GM23338 (cell line): ENCODE data around the gene MLPH. TPM values are rescaled to one million over a fixed set of nuclear protein-coding genes. Genes with fewer than 3 reads are reported as not detected.

Source experiments
- ATAC-seq: fragments of 200-7000 bp; cut with Tn5 transposase; 3 replicates; pipeline ENCODE4 v1.9.1; 2020
- DNase-seq: peaks from one replicate; pipeline ENCODE4 v3.0.0-alpha.2; 2015; ENCODE audit warnings: low spot score
- H2AFZ ChIP-seq: fragments of 200-600 bp; sonication (generic); 2 replicates; pipeline ENCODE4 v1.8.0; 2016; ENCODE audit warnings: antibody characterized with exemption, mild to moderate bottlenecking, moderate library complexity
- H3F3A ChIP-seq: fragments of 200-600 bp; sonication (generic); replicated peaks from 2 replicates; pipeline ENCODE4 v1.8.0; 2017; ENCODE audit warnings: antibody characterized with exemption, mixed run types, low read depth
- H3K27ac ChIP-seq: fragments of 200-600 bp; sonication (generic); 2 replicates; pipeline ENCODE4 v1.6.1; 2016; ENCODE audit warnings: low read depth
- H3K27me3 ChIP-seq: fragments of 200-600 bp; sonication (generic); 2 replicates; pipeline ENCODE4 v1.8.0; 2016; ENCODE audit warnings: mild to moderate bottlenecking, mixed run types, moderate library complexity; ENCODE audit not compliant: insufficient read depth
- H3K36me3 ChIP-seq: fragments of 200-600 bp; sonication (generic); 2 replicates; pipeline ENCODE4 v1.8.0; 2016; ENCODE audit warnings: mild to moderate bottlenecking; ENCODE audit not compliant: insufficient read depth
- H3K4me1 ChIP-seq: fragments of 200-600 bp; sonication (generic); 2 replicates; pipeline ENCODE4 v1.8.0; 2016; ENCODE audit warnings: mild to moderate bottlenecking, moderate library complexity; ENCODE audit not compliant: insufficient read depth
- H3K4me2 ChIP-seq: fragments of 200-600 bp; sonication (generic); 2 replicates; pipeline ENCODE4 v1.7.1; 2017; ENCODE audit warnings: mixed run types
- H3K4me3 ChIP-seq: fragments of 200-600 bp; sonication (generic); 2 replicates; pipeline ENCODE4 v1.6.1; 2016; ENCODE audit warnings: mixed run types
- H3K79me2 ChIP-seq: fragments of 200-600 bp; sonication (generic); replicated peaks from 2 replicates; pipeline ENCODE4 v1.8.0; 2017; ENCODE audit warnings: mild to moderate bottlenecking; ENCODE audit not compliant: insufficient read depth
- H3K9me2 ChIP-seq: fragments of 200-600 bp; sonication (generic); 2 replicates; pipeline ENCODE4 v1.8.0; 2017; ENCODE audit not compliant: insufficient read depth
- H4K20me1 ChIP-seq: fragments of 200-600 bp; sonication (generic); replicated peaks from 2 replicates; pipeline ENCODE4 v1.8.0; 2017; ENCODE audit warnings: mild to moderate bottlenecking; ENCODE audit not compliant: insufficient read depth
- H3K27ac Mint-ChIP-seq: 2 replicates; pipeline ENCODE4 v1.8.0; 2020; ENCODE audit warnings: inconsistent platforms, mild to moderate bottlenecking, moderate library complexity, mixed read lengths
- H3K27me3 Mint-ChIP-seq: 3 replicates; pipeline ENCODE4 v1.8.0; 2022; ENCODE audit warnings: low read depth, mild to moderate bottlenecking, moderate library complexity, mixed read lengths, inconsistent platforms; ENCODE audit not compliant: insufficient read depth, poor library complexity
- H3K36me3 Mint-ChIP-seq: 3 replicates; pipeline ENCODE4 v1.8.0; 2021; ENCODE audit warnings: low read depth, mild to moderate bottlenecking, inconsistent platforms, moderate library complexity, mixed read lengths
- H3K4me1 Mint-ChIP-seq: 3 replicates; pipeline ENCODE4 v1.8.0; 2020; ENCODE audit warnings: mild to moderate bottlenecking, inconsistent platforms, mixed read lengths
- H3K4me3 Mint-ChIP-seq: 3 replicates; pipeline ENCODE4 v1.8.0; 2021; ENCODE audit warnings: moderate library complexity, mild to moderate bottlenecking, inconsistent platforms, mixed read lengths
- H3K9me3 Mint-ChIP-seq: 3 replicates; pipeline ENCODE4 v1.8.0; 2020; ENCODE audit warnings: moderate library complexity, mild to moderate bottlenecking, inconsistent platforms, mixed read lengths
- CREB1 ChIP-seq: fragments of 250-450 bp; sonication (Bioruptor Pico); IDR thresholded peaks from 2 replicates; pipeline ENCODE4 v1.5.0; 2020; ENCODE audit warnings: low read depth, mild to moderate bottlenecking, moderate library complexity
- CTCF ChIP-seq, 2 experiments: fragments of 200-600 bp in 1 of 2; sonication (generic) in 1 of 2; conservative IDR thresholded peaks; 2 replicates each; pipeline versions ENCODE4 v1.5.1 to v1.6.1; 2016 to 2017; ENCODE audit warnings: antibody characterized with exemption in 2 of 2, low read depth in 2 of 2, mild to moderate bottlenecking in 2 of 2, moderate library complexity in 1 of 2
- EZH2 ChIP-seq: fragments of 200-600 bp; sonication (generic); IDR thresholded peaks from one replicate; pipeline ENCODE4 v1.8.0; 2017; ENCODE audit warnings: antibody characterized with exemption, mild to moderate bottlenecking, low read depth; ENCODE audit not compliant: unreplicated experiment
- EZH2phosphoT487 ChIP-seq: fragments of 200-600 bp; sonication (generic); IDR thresholded peaks from one replicate; pipeline ENCODE4 v1.8.1; 2018; ENCODE audit warnings: antibody characterized with exemption; ENCODE audit not compliant: unreplicated experiment
- JUNB ChIP-seq: IDR thresholded peaks from one replicate; pipeline ENCODE4 v1.6.1; 2016; ENCODE audit warnings: antibody characterized with exemption; ENCODE audit not compliant: unreplicated experiment
- NANOG ChIP-seq: IDR thresholded peaks from 2 replicates; pipeline ENCODE4 v1.6.1; 2016; ENCODE audit warnings: antibody characterized with exemption, borderline replicate concordance
- REST ChIP-seq: IDR thresholded peaks from one replicate; pipeline ENCODE4 v1.6.1; 2018; ENCODE audit warnings: antibody characterized with exemption; ENCODE audit not compliant: unreplicated experiment
- STAT1 ChIP-seq: IDR thresholded peaks from one replicate; pipeline ENCODE4 v1.6.1; 2016; ENCODE audit warnings: antibody characterized with exemption; ENCODE audit not compliant: unreplicated experiment
- ZNF114 ChIP-seq: fragments of 250-450 bp; sonication (Bioruptor Pico); IDR thresholded peaks from 2 replicates; pipeline ENCODE4 v1.5.0; 2020; ENCODE audit warnings: mild to moderate bottlenecking, moderate library complexity
- ZNF331 ChIP-seq: fragments of 250-450 bp; sonication (Bioruptor Pico); IDR thresholded peaks from 2 replicates; pipeline ENCODE4 v1.5.0; 2020; ENCODE audit warnings: low read depth, mild to moderate bottlenecking, moderate library complexity
- polyA plus RNA-seq: library from polyadenylated mRNA; unstranded; fragments of >200 nt; fragmentation: Nextera tagmentation; extraction: Ambion mirVana; gene quantifications from 2 replicates; pipeline ENCODE4 v1.2.1, GENCODE V29; 2016
- total RNA-seq: library from RNA; depleted of rRNA; stranded (reverse); fragments of >200 nt; shearing (Covaris generic); gene quantifications from 2 replicates; pipeline ENCODE4 v1.2.3, GENCODE V29; 2014

The MLPH gene
- total and polyA plus RNA-seq, 2 experiments from 2014 or later = 13.6 to 16.5 TPM

GRCh38 chr2:237527233-237527632 lies 40.2 kb downstream of the MLPH start (continued):
- TF ChIP-seq CTCF (conservative IDR thresholded peaks at IDR 0.05; ENCODE audit: low read depth in 2 of 2) (no peak), REST (no peak), NANOG (no peak), CREB1 (CRISPR knock-in tag) (no peak), STAT1 (no peak), JUNB (no peak), EZH2 (no peak), EZH2phosphoT487 (no peak), ZNF331 (CRISPR knock-in tag) (no peak)

- Histone ChIP-seq H2AFZ (no peak overlapping the region), H3K79me2 (no peaks in the 10 kb centered on the region), H4K20me1 (no peaks in the 10 kb centered on the region), H3K36me3 (no peaks in the 10 kb centered on the region; the same call in 1 of the 2 replicates), H3K27ac (no peak overlapping the region), H3K27me3 (no peaks in the 10 kb centered on the region), H3K4me2 (no peak overlapping the region), H3F3A (no peaks in the 10 kb centered on the region), H3K4me3 (no peak overlapping the region), H3K9me2 (no peaks in the 10 kb centered on the region), H3K4me1 (no peaks in the 10 kb centered on the region)
- H3K4me1 Mint-ChIP-seq = peaks cover 10% of the 10 kb centered on the region
- no peak overlapping the region for H3K27ac Mint-ChIP-seq
- H3K27me3 Mint-ChIP-seq = peaks cover 5% of the 10 kb centered on the region
- no peaks in the 10 kb centered on the region for H3K9me3 Mint-ChIP-seq
- ATAC-seq (no peak), DNase-seq (no peak)
- H3K36me3 Mint-ChIP-seq = peaks cover 3% of the 10 kb centered on the region; the same call in 1 of the 3 replicates
- H3K4me3 Mint-ChIP-seq = no peak overlapping the region
- TF ChIP-seq STAT1 = no peak
- TF ChIP-seq ZNF114 = no peak
These were observed 40.7 kb downstream of the MLPH start for GRCh38 chr2:237527766-237528165.
